Bronchial epithelial cell (primary cell): Measurements from ENCODE around the gene NUDCD3. TPM values are rescaled to one million over a fixed set of nuclear protein-coding genes. Genes with fewer than 3 reads are reported as not detected.

Experiments
- DNase-seq: peaks from one replicate; pipeline ENCODE4 v3.0.0-alpha.2; 2010; ENCODE audit warnings: low read depth
- FAIRE-seq: peaks from 2 replicates; lab custom pipeline; 2011; peaks lifted over from hg19 to GRCh38; lab: Jason Lieb, UNC
- H3K27me3 ChIP-seq: 2 replicates; pipeline ENCODE4 v1.5.1; 2011; ENCODE audit warnings: low read length; ENCODE audit not compliant: control insufficient read depth, insufficient read depth
- H3K36me3 ChIP-seq: 2 replicates; pipeline ENCODE4 v1.5.1; 2011; ENCODE audit warnings: low read length; ENCODE audit not compliant: control insufficient read depth, insufficient read depth
- H3K4me3 ChIP-seq: 2 replicates; pipeline ENCODE4 v1.5.1; 2011; ENCODE audit warnings: mild to moderate bottlenecking, low read depth, low read length, control low read depth
- total RNA-seq: library from RNA; depleted of rRNA; stranded (reverse); fragments of >200 nt; gene quantifications from 2 replicates; pipeline ENCODE4 v1.2.1, GENCODE V29; 2014
- TF ChIP-seq, protein P1 (sequence below): IDR thresholded peaks from 2 replicates; pipeline ENCODE4 v1.5.1; 2011; ENCODE audit warnings: mild to moderate bottlenecking, moderate library complexity, low read length, control low read depth, inconsistent platforms; ENCODE audit not compliant: insufficient read depth, severe bottlenecking

The NUDCD3 gene
- total RNA-seq, 1 donor from 2014 or later = 59.0 TPM

- TF ChIP-seq, protein P1, sequence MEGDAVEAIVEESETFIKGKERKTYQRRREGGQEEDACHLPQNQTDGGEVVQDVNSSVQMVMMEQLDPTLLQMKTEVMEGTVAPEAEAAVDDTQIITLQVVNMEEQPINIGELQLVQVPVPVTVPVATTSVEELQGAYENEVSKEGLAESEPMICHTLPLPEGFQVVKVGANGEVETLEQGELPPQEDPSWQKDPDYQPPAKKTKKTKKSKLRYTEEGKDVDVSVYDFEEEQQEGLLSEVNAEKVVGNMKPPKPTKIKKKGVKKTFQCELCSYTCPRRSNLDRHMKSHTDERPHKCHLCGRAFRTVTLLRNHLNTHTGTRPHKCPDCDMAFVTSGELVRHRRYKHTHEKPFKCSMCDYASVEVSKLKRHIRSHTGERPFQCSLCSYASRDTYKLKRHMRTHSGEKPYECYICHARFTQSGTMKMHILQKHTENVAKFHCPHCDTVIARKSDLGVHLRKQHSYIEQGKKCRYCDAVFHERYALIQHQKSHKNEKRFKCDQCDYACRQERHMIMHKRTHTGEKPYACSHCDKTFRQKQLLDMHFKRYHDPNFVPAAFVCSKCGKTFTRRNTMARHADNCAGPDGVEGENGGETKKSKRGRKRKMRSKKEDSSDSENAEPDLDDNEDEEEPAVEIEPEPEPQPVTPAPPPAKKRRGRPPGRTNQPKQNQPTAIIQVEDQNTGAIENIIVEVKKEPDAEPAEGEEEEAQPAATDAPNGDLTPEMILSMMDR = no peak
- no peak for DNase-seq
Observed at GRCh38 chr7:44398511-44398911, 91.9 kb downstream of the NUDCD3 start.

DNA sequence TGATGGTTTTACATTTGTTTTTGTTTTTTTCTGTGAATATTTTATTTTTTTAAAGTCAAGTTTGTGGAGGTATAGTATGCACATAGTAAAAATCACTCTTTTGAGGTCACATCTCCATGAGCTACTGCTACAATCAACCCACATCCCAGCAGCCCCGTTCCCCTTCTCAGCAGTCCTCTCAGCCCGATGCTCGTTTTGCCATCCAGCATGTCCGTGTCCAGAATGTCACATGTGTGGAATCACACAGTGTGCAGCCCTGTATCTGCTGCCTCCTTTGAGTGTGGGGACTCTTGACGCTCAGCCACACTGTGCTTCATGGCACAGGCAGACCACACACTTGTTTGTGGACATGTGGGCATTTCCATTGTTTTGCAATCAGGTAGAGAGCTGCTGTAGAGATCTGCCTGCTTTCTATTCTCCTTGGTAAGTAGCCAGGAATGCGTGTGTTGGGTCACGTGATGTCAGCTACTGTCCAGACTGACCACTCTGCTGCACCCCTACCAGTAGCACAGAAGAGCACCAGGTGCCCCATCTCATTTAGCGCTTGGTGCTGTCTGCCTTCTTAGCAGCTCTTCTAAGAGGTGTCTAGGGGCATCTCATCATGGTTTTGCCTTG lies 93.4 kb downstream of the NUDCD3 start:
- DNase-seq (no peak), FAIRE-seq (no peak)

More at GRCh38 chr7:44398511-44398911, 91.9 kb downstream of the NUDCD3 start:
- Histone ChIP-seq H3K4me3 (no peak overlapping the region), H3K27me3 (no peaks in the 10 kb centered on the region), H3K36me3 (peaks cover 17% of the 10 kb centered on the region)
- no peak for FAIRE-seq

GRCh38 chr7:44396496-44396895 lies 94.0 kb downstream of the NUDCD3 start:
- DNase-seq (no peak), FAIRE-seq (no peak)
- H3K27me3 ChIP-seq = no peaks in the 10 kb centered on the region
- TF ChIP-seq, protein P1 = no peak
- H3K4me3 ChIP-seq = no peak overlapping the region
- peaks cover 23% of the 10 kb centered on the region for H3K36me3 ChIP-seq

More for the DNA sequence above, 93.4 kb downstream of the NUDCD3 start:
- H3K27me3 ChIP-seq = no peaks in the 10 kb centered on the region
- H3K4me3 ChIP-seq = no peak overlapping the region
- TF ChIP-seq, protein P1 = no peak
- H3K36me3 ChIP-seq = peaks cover 19% of the 10 kb centered on the region

GRCh38 chr7:44395067-44395466 lies 95.4 kb downstream of the NUDCD3 start:
- FAIRE-seq = no peak
- TF ChIP-seq, protein P1 = no peak
- DNase-seq = no peak
- H3K4me3 ChIP-seq = no peak overlapping the region
- H3K27me3 ChIP-seq = no peaks in the 10 kb centered on the region
- H3K36me3 ChIP-seq = peaks cover 26% of the 10 kb centered on the region

GRCh38 chr7:44394636-44395035 lies 95.8 kb downstream of the NUDCD3 start:
- no peak for FAIRE-seq
- peaks cover 26% of the 10 kb centered on the region for H3K36me3 ChIP-seq
- TF ChIP-seq, protein P1 = no peak

DNA sequence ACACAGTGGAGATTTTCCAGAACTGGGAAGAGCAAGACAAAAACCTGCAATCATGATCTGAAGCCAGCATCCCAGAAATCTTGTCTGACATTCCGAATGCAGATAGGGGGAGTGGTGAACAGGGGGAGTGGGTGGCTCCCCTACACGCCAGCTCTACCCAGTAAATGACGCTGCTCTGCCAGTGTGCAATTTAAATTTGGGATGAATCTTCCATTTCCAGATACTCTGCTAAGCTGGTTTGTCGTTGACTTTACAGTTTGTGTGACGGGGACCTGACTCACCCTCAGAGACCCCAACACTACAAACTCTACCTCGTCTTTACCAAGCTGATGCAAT lies 96.4 kb downstream of the NUDCD3 start:
- no peak for FAIRE-seq
- H3K36me3 ChIP-seq = peaks cover 27% of the 10 kb centered on the region

More at GRCh38 chr7:44394636-44395035, 95.8 kb downstream of the NUDCD3 start:
- no peaks in the 10 kb centered on the region for H3K27me3 ChIP-seq
- DNase-seq = no peak
- H3K4me3 ChIP-seq = no peak overlapping the region

More for the DNA sequence above, 96.4 kb downstream of the NUDCD3 start:
- no peaks in the 10 kb centered on the region for H3K27me3 ChIP-seq
- no peak overlapping the region for H3K4me3 ChIP-seq
- TF ChIP-seq, protein P1 = no peak
- DNase-seq = no peak
